ENCODE data around the gene FTO.

- no peak for TF ChIP-seq CTCF (IDR thresholded peaks at IDR 0.05)
- no peak for TF ChIP-seq EP300 (IDR thresholded peaks at IDR 0.05; ENCODE audit: low read depth)
These were observed 497.2 kb downstream of the FTO start for GRCh38 chr16:54201200-54201599.
